Ovary (tissue), 9 donors: ENCODE results near the gene CFAP65. TPM values are rescaled to one million over a fixed set of nuclear protein-coding genes. Genes with fewer than 3 reads are reported as not detected.

Experiments used
- DNase-seq, 5 donors: peaks; one replicate each; pipeline ENCODE4 v3.0.0-alpha.2; 2019 to 2020
- H3K27ac ChIP-seq, 2 donors: fragments of 200-600 bp; one replicate each; pipeline versions ENCODE4 v1.5.1 to v1.8.0; 2019 to 2022
- H3K27me3 ChIP-seq: fragments of 200-600 bp; one replicate; pipeline ENCODE4 v1.8.0; 2022
- H3K36me3 ChIP-seq: fragments of 200-600 bp; sonication (generic); one replicate; pipeline ENCODE4 v1.5.1; 2019
- H3K4me1 ChIP-seq: one replicate; pipeline ENCODE4 v1.8.1; 2013; ENCODE audit warnings: mild to moderate bottlenecking, moderate library complexity; ENCODE audit not compliant: insufficient read depth
- H3K4me3 ChIP-seq: fragments of 200-600 bp; sonication (generic); one replicate; pipeline ENCODE4 v1.5.1; 2017
- H3K9me3 ChIP-seq, 2 donors: fragments of 200-600 bp in 1 of 2; sonication (generic) in 1 of 2; one replicate each; pipeline versions ENCODE4 v1.5.1 to v1.8.1; 2013 to 2019; ENCODE audit warnings: mild to moderate bottlenecking in 1 of 2, moderate library complexity in 1 of 2
- EP300 ChIP-seq: sonication (generic); formaldehyde crosslinking; IDR thresholded peaks from one replicate; pipeline ENCODE4 v1.6.1; 2017; ENCODE audit warnings: antibody characterized with exemption
- POLR2A ChIP-seq: fragments of 450-650 bp; IDR thresholded peaks from one replicate; pipeline ENCODE4 v1.6.1; 2017; ENCODE audit warnings: antibody characterized with exemption, mild to moderate bottlenecking, moderate library complexity
- WGBS, 3 donors: extraction: QIAGEN DNeasy Blood & Tissue Kit in 1 of 3; methylation state at CpG; one replicate each; pipeline versions ENCODE4 v1.1.5 to v1.1.7; 2013 to 2017; 5-methylcytosine and 5-hydroxymethylcytosine counted together
- intact Hi-C, 4 donors: fragments of 100-400 bp; cut with DNase I; formaldehyde crosslinking; loops; one replicate each; pipeline versions ENCODE4 v1.11.0 to v1.15.1; 2022 to 2023
- polyA plus RNA-seq, 2 donors: library from polyadenylated mRNA; stranded (reverse); fragments of 200-250 nt in 1 of 2; fragments of 350-450 nt in 1 of 2; fragmentation: Illumina TruSeq in 1 of 2; extraction: RNeasy Lipid Tissue Mini Kit (QIAGEN cat#74804) in 1 of 2; gene quantifications; one replicate each; pipeline ENCODE4 v1.2.3, GENCODE V29; 2013 to 2014
- total RNA-seq, 7 donors: library from RNA; depleted of rRNA in 2 of 7; stranded (reverse); fragments of >200 nt in 2 of 7; fragmentation: NEBNext Ultra II Directional in 3 of 7; extraction: Animal tissue kit (Norgen Biotek cat#: 25700) in 3 of 7; gene quantifications; one replicate each; pipeline versions ENCODE4 v1.1.0 to v1.2.4, GENCODE V29; 2016 to 2023
- TF ChIP-seq, protein P1 (sequence below), 3 donors: fragments of 450-650 bp in 2 of 3; fragments of 200-600 bp in 1 of 3; IDR thresholded peaks; one replicate each; pipeline versions ENCODE4 v1.5.1 to v1.8.0; 2016 to 2022; ENCODE audit warnings: antibody characterized with exemption in 3 of 3, mild to moderate bottlenecking in 1 of 3
- donor health status: DM: no; HTN: no; CAD: no; lungs with moderate emphysema.
- donor health status: DM: no; HTN: no; CAD: no.
- donor health status: Bipolar disorder and iron deficiency.
- donor health status: DM: yes; HTN: yes; CAD: no.
- donor health status: DM: no; HTN: no; CAD: no.
- donor health status: DM: yes; HTN: yes; CAD: no.

CFAP65 gene
- total and polyA plus RNA-seq, 9 donors, result 0.04 to 19.6 (median 0.90) TPM; not detected in 3

DNA sequence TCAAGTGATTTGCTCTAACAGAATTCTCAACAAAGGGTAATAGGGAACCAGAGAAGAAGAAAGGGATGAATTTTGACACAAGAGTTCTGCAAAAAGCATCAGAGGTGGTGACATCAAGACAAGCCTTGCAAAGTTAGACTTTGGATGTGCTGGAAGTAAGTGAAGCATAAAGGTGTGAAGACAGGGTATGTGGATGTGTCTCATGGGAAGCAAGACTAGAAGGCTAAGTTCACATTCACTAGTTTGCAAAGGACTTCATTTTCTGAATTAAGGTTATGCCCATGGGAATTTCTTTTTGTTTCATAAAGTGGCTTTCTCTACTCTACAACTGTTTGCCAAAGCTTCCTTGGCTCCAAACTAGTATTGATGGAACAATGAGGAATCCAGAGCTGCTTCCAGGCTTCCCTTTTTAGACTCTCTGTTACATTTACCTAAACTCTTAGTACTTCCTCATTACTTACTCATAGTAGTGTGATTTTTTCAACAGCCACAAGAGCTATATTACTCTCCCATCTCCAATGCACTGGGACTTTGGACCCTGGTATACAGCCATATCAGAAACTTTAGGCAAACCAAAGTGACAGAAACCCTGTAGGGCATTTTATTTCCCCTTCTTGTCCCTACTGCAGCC lies 40.5 kb upstream of the CFAP65 start:
- H3K27ac ChIP-seq, result no peak overlapping the region
- TF ChIP-seq POLR2A, result no peak
- TF ChIP-seq, protein P1, sequence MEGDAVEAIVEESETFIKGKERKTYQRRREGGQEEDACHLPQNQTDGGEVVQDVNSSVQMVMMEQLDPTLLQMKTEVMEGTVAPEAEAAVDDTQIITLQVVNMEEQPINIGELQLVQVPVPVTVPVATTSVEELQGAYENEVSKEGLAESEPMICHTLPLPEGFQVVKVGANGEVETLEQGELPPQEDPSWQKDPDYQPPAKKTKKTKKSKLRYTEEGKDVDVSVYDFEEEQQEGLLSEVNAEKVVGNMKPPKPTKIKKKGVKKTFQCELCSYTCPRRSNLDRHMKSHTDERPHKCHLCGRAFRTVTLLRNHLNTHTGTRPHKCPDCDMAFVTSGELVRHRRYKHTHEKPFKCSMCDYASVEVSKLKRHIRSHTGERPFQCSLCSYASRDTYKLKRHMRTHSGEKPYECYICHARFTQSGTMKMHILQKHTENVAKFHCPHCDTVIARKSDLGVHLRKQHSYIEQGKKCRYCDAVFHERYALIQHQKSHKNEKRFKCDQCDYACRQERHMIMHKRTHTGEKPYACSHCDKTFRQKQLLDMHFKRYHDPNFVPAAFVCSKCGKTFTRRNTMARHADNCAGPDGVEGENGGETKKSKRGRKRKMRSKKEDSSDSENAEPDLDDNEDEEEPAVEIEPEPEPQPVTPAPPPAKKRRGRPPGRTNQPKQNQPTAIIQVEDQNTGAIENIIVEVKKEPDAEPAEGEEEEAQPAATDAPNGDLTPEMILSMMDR (IDR thresholded peaks at IDR 0.05), result no peak
- TF ChIP-seq EP300, result no peak
- no peaks in the 10 kb centered on the region for H3K36me3 ChIP-seq
- no peaks in the 10 kb centered on the region for H3K27me3 ChIP-seq
- intact Hi-C loops, result no loop called here
- H3K4me1 ChIP-seq, result no peaks in the 10 kb centered on the region
- no peak for DNase-seq
- no peaks in the 10 kb centered on the region for H3K9me3 ChIP-seq
- H3K4me3 ChIP-seq, result no peak overlapping the region

DNA sequence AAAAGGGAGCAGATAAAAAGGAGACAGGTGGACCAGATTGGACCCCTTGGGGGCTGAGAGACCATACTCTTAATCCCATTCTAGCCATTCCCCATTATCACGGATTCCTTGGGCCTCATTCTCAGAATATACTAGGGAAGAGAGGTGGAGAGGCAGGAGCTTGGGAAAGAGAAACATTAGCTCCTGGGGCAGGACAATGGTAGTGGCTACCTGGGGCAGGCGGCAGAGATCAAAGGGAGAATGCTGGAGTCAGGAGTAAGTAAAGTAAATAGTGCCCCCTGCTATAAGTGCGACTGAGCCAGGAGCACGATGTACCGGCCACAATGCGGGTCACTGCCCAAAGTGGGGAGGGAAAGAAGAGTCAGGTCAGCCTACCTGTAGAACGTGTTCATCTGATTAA lies 39.8 kb upstream of the CFAP65 start:
- TF ChIP-seq, protein P1 (IDR thresholded peaks at IDR 0.05), result no peak
- TF ChIP-seq POLR2A, result no peak
- no peak for TF ChIP-seq EP300
- 85 to 89% (median 88%) methylated on average over 7 of the region's 7 CpGs for WGBS, 3 donors
- Histone ChIP-seq H3K36me3 (no peaks in the 10 kb centered on the region), H3K4me3 (no peak overlapping the region), H3K4me1 (no peaks in the 10 kb centered on the region), H3K27ac (no peak overlapping the region), H3K9me3 (no peaks in the 10 kb centered on the region), H3K27me3 (no peaks in the 10 kb centered on the region)
- intact Hi-C loops, result no loop called here
- no peak for DNase-seq

DNA sequence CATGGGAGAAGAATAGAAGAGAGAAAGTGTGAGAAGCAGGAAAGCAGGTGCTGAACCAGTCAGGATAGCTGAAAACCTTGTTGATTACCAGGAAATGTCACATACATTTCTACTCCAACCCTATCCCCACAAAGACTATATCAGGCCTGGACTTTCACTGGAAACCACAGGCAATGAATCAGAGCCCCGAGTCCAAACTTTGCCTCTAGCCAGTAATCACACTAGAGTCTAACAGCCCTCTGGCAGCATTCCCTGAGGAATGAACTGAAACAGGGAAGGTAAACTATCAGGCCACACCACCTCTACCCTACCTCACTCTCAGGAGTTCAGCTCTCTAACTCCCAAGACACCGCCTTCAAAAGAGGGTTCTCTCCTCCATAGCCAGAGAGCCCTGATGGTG lies 38.1 kb upstream of the CFAP65 start:
- no peaks in the 10 kb centered on the region for H3K27me3 ChIP-seq
- no peak overlapping the region for H3K27ac ChIP-seq
- H3K9me3 ChIP-seq, result no peaks in the 10 kb centered on the region
- H3K4me3 ChIP-seq, result no peak overlapping the region
- WGBS, 3 donors, result 78 to 85% (median 83%) methylated on average over 2 of the region's 2 CpGs
- intact Hi-C loops, result no loop called here
- H3K36me3 ChIP-seq, result no peaks in the 10 kb centered on the region
- no peaks in the 10 kb centered on the region for H3K4me1 ChIP-seq
- no peak for DNase-seq
- TF ChIP-seq, protein P1 (IDR thresholded peaks at IDR 0.05), result no peak
- TF ChIP-seq POLR2A, result no peak
- TF ChIP-seq EP300, result no peak

DNA sequence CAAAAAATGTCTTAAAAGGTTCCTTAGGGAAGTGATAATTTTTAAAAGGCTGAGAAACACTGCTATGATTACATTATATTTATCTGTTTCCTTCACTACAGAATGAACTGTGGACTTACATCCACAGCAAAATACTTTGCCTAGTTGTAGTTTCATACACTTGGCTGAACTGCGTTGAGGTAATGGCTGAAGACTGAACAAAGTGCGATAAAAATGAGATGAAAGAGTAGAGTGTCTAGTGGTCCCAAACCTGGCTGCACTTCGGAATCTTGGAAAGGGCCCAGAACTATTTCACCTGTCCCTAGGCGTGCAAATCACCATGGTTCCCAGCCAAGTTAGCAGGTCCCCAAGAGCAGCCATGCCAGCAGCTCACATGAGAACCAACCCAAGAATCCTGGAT lies 37.6 kb upstream of the CFAP65 start:
- intact Hi-C loops, result no loop called here

More for the DNA sequence above, 37.6 kb upstream of the CFAP65 start:
- WGBS, 3 donors, result 85 to 98% (median 96%) methylated on average over 4 of the region's 4 CpGs
- no peaks in the 10 kb centered on the region for H3K4me1 ChIP-seq
- no peak overlapping the region for H3K4me3 ChIP-seq
- no peak for DNase-seq
- H3K27me3 ChIP-seq, result no peaks in the 10 kb centered on the region
- no peak overlapping the region for H3K27ac ChIP-seq
- no peaks in the 10 kb centered on the region for H3K36me3 ChIP-seq
- no peaks in the 10 kb centered on the region for H3K9me3 ChIP-seq
- TF ChIP-seq EP300 (no peak), POLR2A (no peak)
- TF ChIP-seq, protein P1 (IDR thresholded peaks at IDR 0.05), result no peak
